22Rv1 (cell line): ENCODE measurements around the gene PLPP6.

Experiments
- ZFX ChIP-seq: fragments of 450-650 bp; IDR thresholded peaks from 2 replicates; pipeline ENCODE4 v1.6.1; 2017; ENCODE audit warnings: antibody characterized with exemption, borderline replicate concordance
- TF ChIP-seq, protein P1 (sequence below): fragments of 450-650 bp; IDR thresholded peaks from 2 replicates; pipeline ENCODE4 v1.5.1; 2017; ENCODE audit warnings: mild to moderate bottlenecking

DNA sequence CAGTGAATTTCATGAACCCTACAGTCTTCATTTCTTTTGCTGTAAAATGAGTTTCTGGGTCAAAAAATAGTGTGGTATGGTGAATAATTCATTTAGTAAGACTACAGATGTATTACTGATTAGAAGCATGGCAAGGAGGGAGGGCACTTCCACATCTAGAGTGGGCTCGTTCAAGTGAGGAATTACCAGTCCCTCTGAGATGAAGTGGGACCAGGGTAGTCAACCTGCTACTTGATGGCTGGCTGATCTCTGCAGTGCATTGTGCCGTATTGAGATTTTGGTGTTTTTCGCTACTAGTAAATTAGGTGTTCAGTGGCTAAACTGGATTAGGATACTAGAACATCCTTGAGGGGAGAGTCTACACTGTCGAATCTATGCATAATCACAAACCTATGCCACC is 28.1 kb downstream of the PLPP6 start:
- TF ChIP-seq, protein P1, sequence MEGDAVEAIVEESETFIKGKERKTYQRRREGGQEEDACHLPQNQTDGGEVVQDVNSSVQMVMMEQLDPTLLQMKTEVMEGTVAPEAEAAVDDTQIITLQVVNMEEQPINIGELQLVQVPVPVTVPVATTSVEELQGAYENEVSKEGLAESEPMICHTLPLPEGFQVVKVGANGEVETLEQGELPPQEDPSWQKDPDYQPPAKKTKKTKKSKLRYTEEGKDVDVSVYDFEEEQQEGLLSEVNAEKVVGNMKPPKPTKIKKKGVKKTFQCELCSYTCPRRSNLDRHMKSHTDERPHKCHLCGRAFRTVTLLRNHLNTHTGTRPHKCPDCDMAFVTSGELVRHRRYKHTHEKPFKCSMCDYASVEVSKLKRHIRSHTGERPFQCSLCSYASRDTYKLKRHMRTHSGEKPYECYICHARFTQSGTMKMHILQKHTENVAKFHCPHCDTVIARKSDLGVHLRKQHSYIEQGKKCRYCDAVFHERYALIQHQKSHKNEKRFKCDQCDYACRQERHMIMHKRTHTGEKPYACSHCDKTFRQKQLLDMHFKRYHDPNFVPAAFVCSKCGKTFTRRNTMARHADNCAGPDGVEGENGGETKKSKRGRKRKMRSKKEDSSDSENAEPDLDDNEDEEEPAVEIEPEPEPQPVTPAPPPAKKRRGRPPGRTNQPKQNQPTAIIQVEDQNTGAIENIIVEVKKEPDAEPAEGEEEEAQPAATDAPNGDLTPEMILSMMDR = no peak
- TF ChIP-seq ZFX = no peak
